HUES48 (cell line): ENCODE results near the gene CDH19.

Experiments used
- H3K27ac ChIP-seq: one replicate; pipeline ENCODE4 v1.7.0; 2013; ENCODE audit warnings: low read depth, low read length, inconsistent platforms
- H3K27me3 ChIP-seq: 2 replicates; pipeline ENCODE4 v1.6.1; 2013; ENCODE audit warnings: mild to moderate bottlenecking, low read length; ENCODE audit not compliant: control insufficient read depth, insufficient read depth
- H3K36me3 ChIP-seq: 2 replicates; pipeline ENCODE4 v1.6.1; 2013; ENCODE audit warnings: low read length; ENCODE audit not compliant: control insufficient read depth, insufficient read depth
- H3K4me1 ChIP-seq: 2 replicates; pipeline ENCODE4 v1.6.1; 2013; ENCODE audit warnings: mild to moderate bottlenecking, low read length; ENCODE audit not compliant: control insufficient read depth, insufficient read depth
- H3K4me3 ChIP-seq: 2 replicates; pipeline ENCODE4 v1.5.1; 2013; ENCODE audit warnings: mild to moderate bottlenecking, low read depth, low read length
- H3K9ac ChIP-seq: 2 replicates; pipeline ENCODE4 v1.6.1; 2013; ENCODE audit warnings: mild to moderate bottlenecking, low read depth, low read length, moderate library complexity
- H3K9me3 ChIP-seq: 2 replicates; pipeline ENCODE4 v1.6.1; 2013; ENCODE audit warnings: low read length; ENCODE audit not compliant: control insufficient read depth, insufficient read depth

Gene CDH19

DNA sequence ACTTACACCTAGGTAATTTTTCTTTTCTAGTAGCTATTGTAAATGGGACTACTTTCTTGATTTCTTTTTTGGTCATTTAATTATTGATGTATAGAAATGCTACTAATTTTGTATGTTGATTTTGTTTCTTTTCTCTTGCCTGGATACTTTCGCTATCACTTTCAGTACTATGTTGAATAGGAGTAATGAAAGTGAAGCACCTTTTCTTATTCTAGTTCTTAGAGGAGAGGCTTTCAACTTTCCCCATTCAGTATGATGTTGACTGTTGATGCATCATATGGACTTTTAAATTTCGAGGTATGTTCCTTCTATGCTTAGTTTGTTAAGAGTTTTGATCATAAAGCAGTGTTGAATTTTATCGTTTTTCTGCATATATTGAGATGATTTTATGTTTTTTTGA lies 142.5 kb downstream of the CDH19 start:
- no peak overlapping the region for H3K9ac ChIP-seq
- H3K4me3 ChIP-seq: no peak overlapping the region
- no peaks in the 10 kb centered on the region for H3K27me3 ChIP-seq
- no peak overlapping the region for H3K27ac ChIP-seq
- no peaks in the 10 kb centered on the region for H3K9me3 ChIP-seq
- no peaks in the 10 kb centered on the region for H3K4me1 ChIP-seq
- no peaks in the 10 kb centered on the region for H3K36me3 ChIP-seq

DNA sequence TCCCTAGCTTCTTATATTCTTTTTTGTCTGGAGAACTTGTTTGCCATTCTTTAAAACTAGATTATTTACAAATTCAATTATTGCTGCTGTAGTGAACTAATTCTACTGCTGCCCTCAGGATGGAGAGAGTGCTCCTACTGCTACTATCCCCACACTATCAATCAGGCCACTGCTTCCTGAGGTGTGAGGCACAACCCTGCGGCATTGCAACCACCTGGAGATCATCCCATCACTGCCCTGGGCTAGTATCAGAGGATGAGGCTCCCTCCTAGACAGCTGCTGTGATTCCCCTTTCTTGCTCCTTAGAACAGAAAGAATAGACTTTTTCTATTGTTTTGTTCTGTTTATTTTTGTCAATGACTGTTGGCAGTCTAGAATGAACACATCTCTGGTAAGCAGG lies 146.6 kb downstream of the CDH19 start:
- Histone ChIP-seq H3K36me3 (no peaks in the 10 kb centered on the region), H3K4me1 (peaks cover 5% of the 10 kb centered on the region; the same call in 1 of the 2 replicates), H3K9me3 (no peaks in the 10 kb centered on the region), H3K4me3 (no peak overlapping the region), H3K9ac (no peak overlapping the region), H3K27me3 (no peaks in the 10 kb centered on the region), H3K27ac (no peak overlapping the region)
